T-helper 9 cell (primary cell): ENCODE measurements around the gene JMJD4.

Experiments
- DNase-seq: peaks from one replicate; pipeline ENCODE4 v3.0.0-alpha.2; 2020

Gene JMJD4

GRCh38 chr1:227748496-227749182 is 13.5 kb upstream of the JMJD4 start:
- peak; percentile 24 for DNase-seq

GRCh38 chr1:227747948-227748495 is 12.9 kb upstream of the JMJD4 start:
- DNase-seq, result no peak

GRCh38 chr1:227747382-227747781 is 12.3 kb upstream of the JMJD4 start:
- DNase-seq, result no peak

GRCh38 chr1:227746676-227747075 is 11.6 kb upstream of the JMJD4 start:
- DNase-seq, result no peak

- DNase-seq, result no peak
Measured at GRCh38 chr1:227745568-227746265, 10.6 kb upstream of the JMJD4 start.

- DNase-seq, result no peak
Measured at GRCh38 chr1:227744668-227745067, 9.6 kb upstream of the JMJD4 start.

- DNase-seq, result no peak
Measured at GRCh38 chr1:227742738-227743715, 7.9 kb upstream of the JMJD4 start.

GRCh38 chr1:227741166-227741870 is 6.2 kb upstream of the JMJD4 start:
- no peak for DNase-seq

- DNase-seq, result no peak
Measured at GRCh38 chr1:227740401-227740960, 5.4 kb upstream of the JMJD4 start.

- no peak for DNase-seq
Measured at GRCh38 chr1:227739636-227740035, 4.5 kb upstream of the JMJD4 start.

GRCh38 chr1:227738820-227739219 is 3.7 kb upstream of the JMJD4 start:
- DNase-seq, result no peak

GRCh38 chr1:227736814-227737432 is 1.8 kb upstream of the JMJD4 start:
- DNase-seq, result no peak

- no peak for DNase-seq
Measured at GRCh38 chr1:227735539-227736285, 610 bp upstream of the JMJD4 start.

GRCh38 chr1:227734546-227734855 is 601 bp downstream of the JMJD4 start:
- DNase-seq, result no peak

GRCh38 chr1:227733751-227734545 is 1.2 kb downstream of the JMJD4 start:
- no peak for DNase-seq

GRCh38 chr1:227733309-227733705 is 1.8 kb downstream of the JMJD4 start:
- DNase-seq, result no peak

- no peak for DNase-seq
Measured at GRCh38 chr1:227732586-227733308, 2.4 kb downstream of the JMJD4 start.

GRCh38 chr1:227731696-227732585 is 3.2 kb downstream of the JMJD4 start:
- DNase-seq, result no peak
